GM19467 (cell line): ENCODE data around the gene BEST1.

ENCODE experiments used
- ATAC-seq: cut with Tn5 transposase; IDR thresholded peaks from one replicate; pipeline ENCODE4 v1.9.1; 2021; ENCODE audit warnings: mild to moderate bottlenecking, moderate library complexity; ENCODE audit not compliant: unreplicated experiment

The BEST1 gene

GRCh38 chr11:61950035-61950547 is at the start of gene BEST1:
Gene BEST1, plus strand, starts transcription at chr11:61950351. Its CDS starts 1,456 bp downstream, at chr11:61951807.
- no peak for ATAC-seq

GRCh38 chr11:61901397-61901796 is 48.8 kb upstream of the BEST1 start:
- no peak for ATAC-seq

GRCh38 chr11:61902313-61902712 is 47.8 kb upstream of the BEST1 start:
- ATAC-seq, result no peak

GRCh38 chr11:61903845-61904244 is 46.3 kb upstream of the BEST1 start:
- ATAC-seq, result no peak

GRCh38 chr11:61904539-61905048 is 45.6 kb upstream of the BEST1 start:
- ATAC-seq, result no peak

- ATAC-seq, result no peak
Observed at GRCh38 chr11:61905067-61905696, 45.0 kb upstream of the BEST1 start.

- no peak for ATAC-seq
Observed at GRCh38 chr11:61905801-61906521, 44.2 kb upstream of the BEST1 start.

GRCh38 chr11:61906522-61906909 is 43.6 kb upstream of the BEST1 start:
- ATAC-seq, result no peak

- no peak for ATAC-seq
Observed at GRCh38 chr11:61907282-61907681, 42.9 kb upstream of the BEST1 start.

- ATAC-seq, result no peak
Observed at GRCh38 chr11:61907871-61908729, 42.1 kb upstream of the BEST1 start.

GRCh38 chr11:61908730-61909316 is 41.3 kb upstream of the BEST1 start:
- ATAC-seq, result no peak

GRCh38 chr11:61910187-61911127 is 39.7 kb upstream of the BEST1 start:
- ATAC-seq, result no peak

GRCh38 chr11:61911128-61911700 is 38.9 kb upstream of the BEST1 start:
- ATAC-seq, result no peak

- no peak for ATAC-seq
Observed at GRCh38 chr11:61911701-61912529, 38.2 kb upstream of the BEST1 start.

GRCh38 chr11:61912530-61912898 is 37.6 kb upstream of the BEST1 start:
- no peak for ATAC-seq

GRCh38 chr11:61912991-61913698 is 37.0 kb upstream of the BEST1 start:
- ATAC-seq, result no peak

- ATAC-seq, result no peak
Observed at GRCh38 chr11:61913699-61914395, 36.3 kb upstream of the BEST1 start.
